Stimulated activated CD4-positive, alpha-beta T cell treated with anti-CD3 and anti-CD28 coated beads, Interleukin-1b, Interleukin-23, amount 100 ng/mL, for 4 hours (primary cell): ENCODE results near the gene RBMS3.

Experiments
- DNase-seq, 2 donors: peaks; one replicate each; pipeline ENCODE4 v3.0.0-alpha.2; 2020; ENCODE audit warnings: low read depth in 2 of 2

The RBMS3 gene

GRCh38 chr3:29887451-29887850 lies 606.6 kb downstream of the RBMS3 start:
- no peak for DNase-seq

- no peak for DNase-seq
Observed at GRCh38 chr3:29889215-29889614, 608.3 kb downstream of the RBMS3 start.

- DNase-seq = no peak
Observed at GRCh38 chr3:29890801-29891200, 609.9 kb downstream of the RBMS3 start.

GRCh38 chr3:29892976-29893554 lies 612.2 kb downstream of the RBMS3 start:
- DNase-seq = no peak

- DNase-seq = no peak
Observed at GRCh38 chr3:29896856-29897255, 616.0 kb downstream of the RBMS3 start.

- no peak for DNase-seq
Observed at GRCh38 chr3:29898171-29898965, 617.5 kb downstream of the RBMS3 start.

- DNase-seq = no peak
Observed at GRCh38 chr3:29899021-29899420, 618.1 kb downstream of the RBMS3 start.

GRCh38 chr3:29901097-29901496 lies 620.2 kb downstream of the RBMS3 start:
- DNase-seq = no peak

GRCh38 chr3:29903600-29903999 lies 622.7 kb downstream of the RBMS3 start:
- DNase-seq = no peak

GRCh38 chr3:29906906-29907305 lies 626.0 kb downstream of the RBMS3 start:
- no peak for DNase-seq

- DNase-seq = no peak
Observed at GRCh38 chr3:29912600-29913288, 631.9 kb downstream of the RBMS3 start.

- no peak for DNase-seq
Observed at GRCh38 chr3:29914861-29915524, 634.1 kb downstream of the RBMS3 start.

GRCh38 chr3:29919571-29919970 lies 638.7 kb downstream of the RBMS3 start:
- DNase-seq = no peak

- no peak for DNase-seq
Observed at GRCh38 chr3:29922992-29923746, 642.3 kb downstream of the RBMS3 start.

GRCh38 chr3:29924783-29925561 lies 644.1 kb downstream of the RBMS3 start:
- no peak for DNase-seq

GRCh38 chr3:29926378-29926777 lies 645.5 kb downstream of the RBMS3 start:
- no peak for DNase-seq

GRCh38 chr3:29932696-29933325 lies 651.9 kb downstream of the RBMS3 start:
- DNase-seq = no peak

- DNase-seq = no peak
Observed at GRCh38 chr3:29933802-29934490, 653.1 kb downstream of the RBMS3 start.

- DNase-seq = no peak
Observed at GRCh38 chr3:29934751-29935150, 653.9 kb downstream of the RBMS3 start.

- DNase-seq = no peak
Observed at GRCh38 chr3:29936054-29936453, 655.2 kb downstream of the RBMS3 start.
